Loucy (cell line): ENCODE data around the gene ZNF624.
A peak's percentile ranks its signal among the peaks of the same experiment; 100 is the strongest.

Experiments
- H2AFZ ChIP-seq: fragments of 200-600 bp; sonication (generic); 2 replicates; pipeline ENCODE4 v1.6.0; 2016; ENCODE audit warnings: antibody characterized with exemption, mild to moderate bottlenecking, low read length, moderate library complexity
- H3F3A ChIP-seq: fragments of 200-600 bp; 2 replicates; pipeline ENCODE4 v1.6.0; 2016; ENCODE audit warnings: antibody characterized with exemption, low read depth, mild to moderate bottlenecking
- H3K27me3 ChIP-seq: fragments of 200-600 bp; sonication (generic); 2 replicates; pipeline ENCODE4 v1.6.1; 2014; ENCODE audit warnings: low read length, mild to moderate bottlenecking; ENCODE audit not compliant: insufficient read depth, poor library complexity, severe bottlenecking
- H3K36me3 ChIP-seq: fragments of 200-600 bp; sonication (generic); 2 replicates; pipeline ENCODE4 v1.6.1; 2016; ENCODE audit warnings: low read length; ENCODE audit not compliant: insufficient read depth
- H3K4me1 ChIP-seq: fragments of 200-600 bp; sonication (generic); 2 replicates; pipeline ENCODE4 v1.5.1; 2014; ENCODE audit warnings: low read length, mild to moderate bottlenecking; ENCODE audit not compliant: insufficient read depth, poor library complexity, severe bottlenecking
- H3K4me2 ChIP-seq: fragments of 200-600 bp; sonication (generic); 2 replicates; pipeline ENCODE4 v1.6.0; 2014; ENCODE audit warnings: antibody characterized with exemption, low read length, low read depth, mild to moderate bottlenecking; ENCODE audit not compliant: poor library complexity, severe bottlenecking
- H3K4me3 ChIP-seq: fragments of 200-600 bp; sonication (generic); 2 replicates; pipeline ENCODE4 v1.5.1; 2014; ENCODE audit warnings: low read length, mild to moderate bottlenecking, mixed read lengths; ENCODE audit not compliant: poor library complexity, severe bottlenecking
- H3K79me2 ChIP-seq: fragments of 200-600 bp; sonication (generic); 2 replicates; pipeline ENCODE4 v1.6.1; 2014; ENCODE audit warnings: low read length; ENCODE audit not compliant: insufficient read depth
- H3K9ac ChIP-seq: fragments of 200-600 bp; sonication (generic); 2 replicates; pipeline ENCODE4 v1.6.0; 2014; ENCODE audit warnings: mild to moderate bottlenecking, low read depth, low read length, moderate library complexity; ENCODE audit not compliant: poor library complexity, severe bottlenecking
- H3K9me2 ChIP-seq: fragments of 200-600 bp; sonication (generic); replicated peaks from 2 replicates; pipeline ENCODE4 v1.6.1; 2016; ENCODE audit warnings: low read depth, low read length, mixed read lengths
- H3K9me3 ChIP-seq: fragments of 200-600 bp; sonication (generic); 2 replicates; pipeline ENCODE4 v1.6.1; 2014; ENCODE audit warnings: mild to moderate bottlenecking, antibody characterized with exemption, low read length, low read depth; ENCODE audit not compliant: insufficient read depth
- H4K20me1 ChIP-seq: fragments of 200-600 bp; sonication (generic); 2 replicates; pipeline ENCODE4 v1.6.0; 2014; ENCODE audit warnings: antibody characterized with exemption, low read length, mild to moderate bottlenecking; ENCODE audit not compliant: insufficient read depth, poor library complexity, severe bottlenecking
- EZH2phosphoT487 ChIP-seq: fragments of 200-600 bp; IDR thresholded peaks from 2 replicates; pipeline ENCODE4 v1.6.1; 2018; ENCODE audit warnings: antibody characterized with exemption, mild to moderate bottlenecking, moderate library complexity, borderline replicate concordance
- TF ChIP-seq, protein P1 (sequence below): fragments of 200-600 bp; sonication (generic); conservative IDR thresholded peaks from 2 replicates; pipeline ENCODE4 v1.5.1; 2014; ENCODE audit warnings: mild to moderate bottlenecking, antibody characterized with exemption, low read length

The ZNF624 gene

DNA sequence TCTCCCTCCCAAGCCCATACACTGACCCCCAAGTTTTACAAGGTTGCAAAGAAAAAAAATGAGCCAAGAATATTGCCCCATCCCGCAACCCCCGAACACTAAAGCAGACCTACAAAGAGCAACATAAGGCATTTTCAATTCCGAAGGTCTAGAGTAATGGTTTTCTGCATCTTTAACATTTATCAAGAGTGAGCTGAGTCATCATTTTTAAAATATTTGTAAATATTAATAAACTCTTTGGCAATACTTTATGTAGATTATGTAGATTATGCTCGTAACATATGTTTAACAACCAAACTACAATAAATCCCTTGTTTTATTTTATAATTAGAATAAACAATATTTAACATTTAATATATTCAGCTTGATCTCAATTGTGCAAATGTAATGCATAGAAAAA, 1.4 kb downstream of the ZNF624 start:
- Histone ChIP-seq H4K20me1 (no peaks in the 10 kb centered on the region), H3K79me2 (peaks cover 8% of the 10 kb centered on the region; the same call in 1 of the 2 replicates), H3K36me3 (no peaks in the 10 kb centered on the region), H3K4me3 (peak overlapping the region; percentile 92), H3K4me2 (peak overlapping the region; percentile 76), H3K27me3 (no peaks in the 10 kb centered on the region), H3K4me1 (peaks cover 15% of the 10 kb centered on the region), H3F3A (no peaks in the 10 kb centered on the region), H2AFZ (no peak overlapping the region), H3K9me3 (no peaks in the 10 kb centered on the region), H3K9ac (peak overlapping the region; percentile 92), H3K9me2 (no peaks in the 10 kb centered on the region)
- TF ChIP-seq, protein P1, sequence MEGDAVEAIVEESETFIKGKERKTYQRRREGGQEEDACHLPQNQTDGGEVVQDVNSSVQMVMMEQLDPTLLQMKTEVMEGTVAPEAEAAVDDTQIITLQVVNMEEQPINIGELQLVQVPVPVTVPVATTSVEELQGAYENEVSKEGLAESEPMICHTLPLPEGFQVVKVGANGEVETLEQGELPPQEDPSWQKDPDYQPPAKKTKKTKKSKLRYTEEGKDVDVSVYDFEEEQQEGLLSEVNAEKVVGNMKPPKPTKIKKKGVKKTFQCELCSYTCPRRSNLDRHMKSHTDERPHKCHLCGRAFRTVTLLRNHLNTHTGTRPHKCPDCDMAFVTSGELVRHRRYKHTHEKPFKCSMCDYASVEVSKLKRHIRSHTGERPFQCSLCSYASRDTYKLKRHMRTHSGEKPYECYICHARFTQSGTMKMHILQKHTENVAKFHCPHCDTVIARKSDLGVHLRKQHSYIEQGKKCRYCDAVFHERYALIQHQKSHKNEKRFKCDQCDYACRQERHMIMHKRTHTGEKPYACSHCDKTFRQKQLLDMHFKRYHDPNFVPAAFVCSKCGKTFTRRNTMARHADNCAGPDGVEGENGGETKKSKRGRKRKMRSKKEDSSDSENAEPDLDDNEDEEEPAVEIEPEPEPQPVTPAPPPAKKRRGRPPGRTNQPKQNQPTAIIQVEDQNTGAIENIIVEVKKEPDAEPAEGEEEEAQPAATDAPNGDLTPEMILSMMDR: no peak
- TF ChIP-seq EZH2phosphoT487: no peak

DNA sequence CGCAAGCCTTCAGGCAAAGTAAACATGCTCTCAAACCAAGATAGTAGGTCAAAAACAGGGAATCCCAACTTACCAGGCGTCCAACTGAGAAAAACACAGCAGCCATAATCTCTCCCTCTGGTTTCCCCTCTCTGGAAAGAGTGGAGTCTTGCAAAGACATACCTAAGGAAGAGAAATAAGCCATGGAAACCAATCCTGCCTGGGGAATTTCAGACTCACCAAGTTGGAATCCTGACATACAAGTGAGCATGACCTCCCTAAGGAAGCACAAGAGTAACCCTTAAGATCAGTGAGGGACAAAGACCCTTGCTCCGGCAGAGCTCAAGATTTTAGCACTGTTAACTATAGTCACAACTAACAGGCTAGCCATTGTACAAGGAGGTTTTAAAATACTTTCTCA, 4.1 kb downstream of the ZNF624 start:
- H3K9ac ChIP-seq: no peak overlapping the region
- H3K4me2 ChIP-seq: no peak overlapping the region
- H3K4me3 ChIP-seq: no peak overlapping the region
- no peak overlapping the region for H2AFZ ChIP-seq
- no peaks in the 10 kb centered on the region for H3K9me2 ChIP-seq
- peaks cover 8% of the 10 kb centered on the region; the same call in 1 of the 2 replicates for H3K79me2 ChIP-seq
- no peaks in the 10 kb centered on the region for H4K20me1 ChIP-seq
- no peaks in the 10 kb centered on the region for H3K9me3 ChIP-seq
- TF ChIP-seq EZH2phosphoT487: no peak
- TF ChIP-seq, protein P1: no peak
- no peaks in the 10 kb centered on the region for H3K36me3 ChIP-seq
- peaks cover 15% of the 10 kb centered on the region for H3K4me1 ChIP-seq
- no peaks in the 10 kb centered on the region for H3F3A ChIP-seq
- no peaks in the 10 kb centered on the region for H3K27me3 ChIP-seq

DNA sequence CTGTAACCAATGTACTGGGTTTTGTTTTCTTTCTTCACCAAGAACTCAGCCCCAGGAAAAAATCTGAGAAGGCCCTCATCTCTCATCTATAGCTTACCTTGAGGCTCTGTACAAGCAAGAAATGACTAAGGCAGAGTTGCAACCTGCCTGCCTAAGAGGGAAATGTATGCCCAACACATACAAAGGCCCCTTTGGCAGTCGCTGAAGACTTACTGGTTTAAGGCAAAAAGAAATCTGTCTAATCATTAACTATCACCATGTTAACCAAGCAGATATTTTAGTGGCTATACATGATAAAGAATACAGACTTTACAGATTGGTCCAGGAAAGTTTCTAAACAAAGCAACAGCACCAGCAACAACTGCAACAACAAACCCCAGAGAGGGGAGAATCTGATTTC, 14.2 kb downstream of the ZNF624 start:
- Histone ChIP-seq H4K20me1 (no peaks in the 10 kb centered on the region), H3K9ac (no peak overlapping the region), H3K9me2 (no peaks in the 10 kb centered on the region), H2AFZ (no peak overlapping the region), H3K4me2 (no peak overlapping the region), H3K4me1 (no peaks in the 10 kb centered on the region), H3K9me3 (no peaks in the 10 kb centered on the region), H3K4me3 (no peak overlapping the region), H3K36me3 (peaks cover under 1% of the 10 kb centered on the region; the same call in 1 of the 2 replicates), H3F3A (no peaks in the 10 kb centered on the region), H3K27me3 (no peaks in the 10 kb centered on the region), H3K79me2 (no peaks in the 10 kb centered on the region)
- TF ChIP-seq, protein P1: no peak
- no peak for TF ChIP-seq EZH2phosphoT487
